MG63 (cell line): ENCODE measurements around the gene BASP1. TPM values are rescaled to one million over a fixed set of nuclear protein-coding genes. Genes with fewer than 3 reads are reported as not detected.
A peak's percentile ranks its signal among the peaks of the same experiment; 100 is the strongest.
"Not testable (repeated sequence)": the region's sequence is repeated elsewhere in the genome, so short reads cannot be mapped to it uniquely, and the experiment has no call there.

Experiments used
- DNase-seq: peaks from one replicate; pipeline ENCODE4 v3.0.0-alpha.2; 2020
- H3K27me3 ChIP-seq: fragments of 250-450 bp; sonication (Bioruptor Pico); 2 replicates; pipeline ENCODE4 v1.5.1; 2020; ENCODE audit warnings: mild to moderate bottlenecking, moderate library complexity
- H3K36me3 ChIP-seq: fragments of 250-450 bp; sonication (Bioruptor Pico); 2 replicates; pipeline ENCODE4 v1.5.1; 2020; ENCODE audit warnings: mild to moderate bottlenecking, moderate library complexity
- H3K4me3 ChIP-seq: fragments of 250-450 bp; sonication (Bioruptor Pico); 2 replicates; pipeline ENCODE4 v1.5.1; 2020; ENCODE audit warnings: mild to moderate bottlenecking, moderate library complexity
- H3K9me3 ChIP-seq: fragments of 250-450 bp; sonication (Bioruptor Pico); 2 replicates; pipeline ENCODE4 v1.5.1; 2020; ENCODE audit warnings: mild to moderate bottlenecking, moderate library complexity
- total RNA-seq: library from RNA; depleted of rRNA; stranded (reverse); fragments of >200 nt; shearing (Covaris generic); gene quantifications from 2 replicates; pipeline ENCODE4 v1.2.3, GENCODE V29; 2014; ENCODE audit warnings: low replicate concordance

The BASP1 gene
- total RNA-seq, 1 experiment from 2014 or later: 543 TPM

GRCh38 chr5:17187011-17187785, 30.2 kb upstream of the BASP1 start:
- no peaks in the 10 kb centered on the region for H3K27me3 ChIP-seq
- H3K36me3 ChIP-seq: no peaks in the 10 kb centered on the region
- no peaks in the 10 kb centered on the region for H3K9me3 ChIP-seq
- no peak overlapping the region for H3K4me3 ChIP-seq
- DNase-seq: peak; percentile 57

- no peak for DNase-seq
- Histone ChIP-seq H3K9me3 (no peaks in the 10 kb centered on the region), H3K4me3 (no peak overlapping the region), H3K27me3 (no peaks in the 10 kb centered on the region), H3K36me3 (no peaks in the 10 kb centered on the region)
Observed at GRCh38 chr5:17187786-17188170, 29.7 kb upstream of the BASP1 start.

DNA sequence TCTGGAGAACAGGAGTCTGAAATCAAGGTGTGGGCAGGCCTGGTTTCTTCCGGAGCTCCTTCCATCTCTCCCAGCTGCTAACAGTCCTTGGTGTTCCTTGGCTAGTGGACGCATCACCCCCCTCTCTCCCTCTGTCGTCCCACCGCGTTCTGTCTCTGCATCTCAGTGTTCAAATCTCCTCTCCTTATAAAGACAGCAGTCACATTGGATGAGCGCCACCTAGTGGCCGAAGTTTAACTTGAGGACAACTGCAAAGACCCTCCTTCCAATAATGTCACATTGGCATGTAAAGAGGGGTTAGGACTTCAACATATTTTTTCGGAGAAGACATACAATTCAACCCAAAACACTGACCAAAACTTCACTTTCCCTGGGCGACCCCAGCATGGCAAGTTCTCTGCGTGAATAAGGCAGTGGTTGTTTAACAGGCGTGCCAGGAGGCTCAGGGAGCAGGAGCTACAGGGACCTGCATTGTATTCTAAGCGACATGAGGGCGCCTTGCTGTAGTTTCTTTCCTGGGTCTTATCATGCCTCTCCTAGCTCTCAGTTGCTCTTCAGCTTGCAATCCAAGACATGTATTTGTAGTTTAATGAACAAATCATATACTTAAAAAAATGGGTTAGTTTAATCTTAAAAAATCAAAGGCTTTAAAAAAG, 27.9 kb upstream of the BASP1 start:
- H3K36me3 ChIP-seq: no peaks in the 10 kb centered on the region
- no peak overlapping the region for H3K4me3 ChIP-seq
- H3K27me3 ChIP-seq: no peaks in the 10 kb centered on the region
- DNase-seq: peak; percentile 75
- H3K9me3 ChIP-seq: no peaks in the 10 kb centered on the region

- DNase-seq: no peak
- H3K4me3 ChIP-seq: no peak overlapping the region
- no peaks in the 10 kb centered on the region for H3K36me3 ChIP-seq
- no peaks in the 10 kb centered on the region for H3K9me3 ChIP-seq
- no peaks in the 10 kb centered on the region for H3K27me3 ChIP-seq
Observed at GRCh38 chr5:17190242-17190778, 27.1 kb upstream of the BASP1 start.

DNA sequence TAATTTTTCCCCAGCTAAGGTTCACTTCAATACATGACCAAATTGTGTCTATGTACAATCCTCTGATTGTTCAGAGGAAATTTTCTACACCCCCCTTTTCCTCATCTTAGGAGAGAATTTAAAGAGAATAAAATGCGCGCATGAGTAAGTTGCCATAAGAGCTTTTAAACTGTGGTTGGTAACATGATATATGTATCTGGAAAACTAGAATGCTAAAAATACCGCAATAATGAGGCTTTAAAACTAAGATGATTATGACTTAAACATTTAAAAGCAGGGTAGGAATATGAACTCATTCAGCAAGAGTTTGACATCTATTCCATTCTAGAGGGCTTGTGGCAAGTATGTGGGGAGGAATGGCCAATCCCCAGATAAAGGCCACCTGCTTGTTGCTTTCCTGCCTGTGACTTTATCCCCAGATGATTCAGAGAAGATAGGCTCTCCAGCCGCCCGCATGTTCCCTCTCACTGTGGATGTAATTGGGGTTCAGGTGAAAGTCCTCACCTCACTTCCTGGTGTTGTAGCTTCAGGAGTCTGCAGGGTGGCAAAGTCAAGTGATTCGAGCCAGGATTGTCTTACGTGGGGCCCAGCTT, 26.5 kb upstream of the BASP1 start:
- Histone ChIP-seq H3K4me3 (no peak overlapping the region), H3K36me3 (no peaks in the 10 kb centered on the region), H3K9me3 (no peaks in the 10 kb centered on the region), H3K27me3 (no peaks in the 10 kb centered on the region)
- no peak for DNase-seq

DNA sequence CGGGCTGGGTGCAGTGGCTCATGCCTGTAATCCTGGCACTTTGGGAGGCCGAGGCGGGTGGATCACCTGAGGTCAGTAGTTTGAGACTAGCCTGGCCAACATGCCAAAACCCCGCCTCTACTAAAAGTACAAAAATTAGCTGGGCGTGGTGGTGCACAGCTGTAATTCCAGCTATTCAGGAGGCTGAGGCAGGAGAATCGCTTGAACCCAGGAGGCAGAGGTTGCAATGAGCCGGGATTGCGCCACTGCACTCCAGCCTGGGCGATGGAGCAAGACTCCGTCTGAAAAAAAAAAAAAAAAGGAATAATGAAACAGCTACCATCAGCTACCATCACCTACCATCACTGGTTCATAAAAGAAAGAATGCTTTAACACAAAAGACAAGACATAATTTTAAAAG, 25.9 kb upstream of the BASP1 start:
- not testable (repeated sequence) for H3K4me3 ChIP-seq, DNase-seq, H3K36me3 ChIP-seq, H3K27me3 ChIP-seq, H3K9me3 ChIP-seq

DNA sequence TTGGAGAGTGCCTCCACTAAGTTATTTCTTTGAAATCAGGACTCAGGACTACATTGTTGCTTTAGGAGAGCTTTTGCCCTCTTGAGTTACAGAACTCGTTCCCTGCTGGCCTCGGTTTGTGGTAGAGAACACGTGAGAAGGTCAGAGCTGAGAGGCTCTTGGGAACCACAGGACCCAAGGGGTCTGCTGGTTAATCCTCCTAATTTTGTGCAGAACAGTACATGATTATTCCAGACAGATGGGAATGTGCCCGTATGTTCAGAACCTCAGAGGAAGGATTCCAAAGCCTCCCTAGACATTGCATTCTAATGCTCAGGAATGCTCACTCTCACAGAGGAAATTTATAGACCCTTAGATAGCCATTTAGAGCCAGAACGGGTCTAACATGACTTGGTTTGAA, 25.2 kb upstream of the BASP1 start:
- H3K4me3 ChIP-seq: no peak overlapping the region
- H3K36me3 ChIP-seq: no peaks in the 10 kb centered on the region
- no peak for DNase-seq
- no peaks in the 10 kb centered on the region; the same call in 1 of the 2 replicates for H3K9me3 ChIP-seq
- H3K27me3 ChIP-seq: no peaks in the 10 kb centered on the region

GRCh38 chr5:17196024-17196423, 21.4 kb upstream of the BASP1 start:
- no peak overlapping the region for H3K4me3 ChIP-seq
- H3K36me3 ChIP-seq: no peaks in the 10 kb centered on the region
- DNase-seq: no peak
- H3K27me3 ChIP-seq: no peaks in the 10 kb centered on the region
- H3K9me3 ChIP-seq: peaks cover 5% of the 10 kb centered on the region

DNA sequence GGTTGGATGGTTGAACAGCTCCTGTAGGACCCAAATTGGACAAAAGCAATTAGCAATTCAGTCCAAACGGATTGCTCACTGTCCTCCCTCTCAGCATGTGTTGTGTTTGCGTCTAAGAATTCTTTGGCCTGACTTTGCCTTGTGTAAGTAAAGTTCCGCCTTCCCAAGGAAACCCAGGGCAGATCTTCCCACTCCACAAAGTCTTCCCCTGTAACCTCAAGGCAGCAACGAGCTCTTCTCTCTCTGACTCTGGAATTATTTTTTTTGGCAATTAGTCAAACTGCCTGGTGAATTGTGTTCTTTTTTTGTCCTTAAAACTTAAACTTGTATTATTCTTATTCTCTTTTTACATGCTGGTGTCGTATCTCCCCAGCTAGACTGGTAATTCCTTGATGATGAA, 20.7 kb upstream of the BASP1 start:
- Histone ChIP-seq H3K27me3 (no peaks in the 10 kb centered on the region), H3K36me3 (no peaks in the 10 kb centered on the region), H3K4me3 (no peak overlapping the region), H3K9me3 (peaks cover 5% of the 10 kb centered on the region)
- no peak for DNase-seq

DNA sequence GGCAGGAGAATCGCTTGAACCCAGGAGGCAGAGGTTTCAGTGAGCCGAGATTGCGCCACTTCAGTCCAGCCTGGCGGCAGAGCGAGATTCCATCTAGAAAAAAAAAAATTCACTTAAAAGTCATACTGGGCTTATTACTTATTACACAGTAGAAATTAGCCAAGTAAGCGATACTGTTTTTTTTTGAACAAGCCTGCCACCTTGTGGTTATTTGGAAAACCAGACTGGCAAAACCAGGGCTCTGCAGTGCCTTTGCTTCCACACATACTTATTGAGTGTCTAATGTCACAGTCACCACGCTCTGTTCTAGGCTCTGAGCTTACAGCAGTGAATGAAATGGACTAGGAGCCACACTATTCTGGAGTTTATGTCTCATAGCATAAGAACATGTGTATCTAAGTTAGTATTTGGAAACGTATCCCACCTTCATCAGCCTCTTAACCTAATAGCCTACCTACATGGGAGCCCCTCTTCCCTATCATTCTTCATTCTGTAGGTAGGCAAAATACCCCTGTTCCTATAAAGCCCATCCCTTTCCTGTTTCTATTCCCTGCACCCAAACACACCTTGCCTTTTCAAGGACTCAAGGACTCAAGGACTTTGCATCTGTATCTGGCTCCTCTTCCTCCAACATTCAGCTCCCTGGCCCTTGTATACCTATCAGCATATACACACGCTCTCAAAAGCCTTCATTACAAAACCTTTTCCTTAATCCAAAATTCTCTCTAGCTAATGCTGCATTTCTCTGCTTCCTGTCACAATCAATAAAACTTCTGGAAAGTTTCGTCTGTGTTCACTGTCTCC, 13.9 kb upstream of the BASP1 start:
- Histone ChIP-seq H3K9me3 (no peaks in the 10 kb centered on the region), H3K36me3 (no peaks in the 10 kb centered on the region), H3K27me3 (no peaks in the 10 kb centered on the region), H3K4me3 (no peak overlapping the region)
- no peak for DNase-seq

GRCh38 chr5:17204133-17204489, 13.3 kb upstream of the BASP1 start:
- Histone ChIP-seq H3K27me3 (no peaks in the 10 kb centered on the region), H3K36me3 (no peaks in the 10 kb centered on the region), H3K9me3 (no peaks in the 10 kb centered on the region), H3K4me3 (no peak overlapping the region)
- DNase-seq: no peak

DNA sequence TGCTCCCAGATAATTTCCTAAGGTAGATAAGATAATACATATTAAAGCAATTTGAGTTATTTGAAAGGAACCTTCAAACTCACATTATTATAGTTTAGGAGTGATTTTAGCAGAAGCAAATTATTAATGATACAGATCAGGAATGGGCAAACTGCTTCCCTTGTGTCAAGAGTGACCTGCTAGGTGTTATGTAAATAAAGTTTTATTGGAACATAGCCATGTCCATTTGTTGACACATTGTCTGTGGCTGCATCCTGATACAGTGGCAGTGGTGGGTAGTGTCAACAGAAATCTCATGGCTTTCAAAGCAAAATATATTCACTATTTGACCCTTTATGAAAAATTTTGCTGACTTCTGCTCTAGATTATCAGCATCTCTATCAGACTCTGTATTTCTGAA, 11.4 kb upstream of the BASP1 start:
- Histone ChIP-seq H3K36me3 (no peaks in the 10 kb centered on the region), H3K9me3 (no peaks in the 10 kb centered on the region), H3K27me3 (no peaks in the 10 kb centered on the region), H3K4me3 (no peak overlapping the region)
- no peak for DNase-seq

- no peak for DNase-seq
- H3K36me3 ChIP-seq: no peaks in the 10 kb centered on the region
- no peaks in the 10 kb centered on the region for H3K27me3 ChIP-seq
- H3K4me3 ChIP-seq: no peak overlapping the region
- H3K9me3 ChIP-seq: no peaks in the 10 kb centered on the region; the same call in 1 of the 2 replicates
Observed at GRCh38 chr5:17212191-17212590, 5.2 kb upstream of the BASP1 start.

GRCh38 chr5:17212996-17213395, 4.4 kb upstream of the BASP1 start:
- no peaks in the 10 kb centered on the region for H3K36me3 ChIP-seq
- H3K27me3 ChIP-seq: no peaks in the 10 kb centered on the region
- DNase-seq: no peak
- no peak overlapping the region for H3K4me3 ChIP-seq
- H3K9me3 ChIP-seq: no peaks in the 10 kb centered on the region; the same call in 1 of the 2 replicates

- DNase-seq: no peak
- Histone ChIP-seq H3K4me3 (no peak overlapping the region), H3K27me3 (no peaks in the 10 kb centered on the region), H3K9me3 (no peaks in the 10 kb centered on the region; the same call in 1 of the 2 replicates), H3K36me3 (peaks cover 3% of the 10 kb centered on the region)
Observed at GRCh38 chr5:17213938-17214337, 3.5 kb upstream of the BASP1 start.

DNA sequence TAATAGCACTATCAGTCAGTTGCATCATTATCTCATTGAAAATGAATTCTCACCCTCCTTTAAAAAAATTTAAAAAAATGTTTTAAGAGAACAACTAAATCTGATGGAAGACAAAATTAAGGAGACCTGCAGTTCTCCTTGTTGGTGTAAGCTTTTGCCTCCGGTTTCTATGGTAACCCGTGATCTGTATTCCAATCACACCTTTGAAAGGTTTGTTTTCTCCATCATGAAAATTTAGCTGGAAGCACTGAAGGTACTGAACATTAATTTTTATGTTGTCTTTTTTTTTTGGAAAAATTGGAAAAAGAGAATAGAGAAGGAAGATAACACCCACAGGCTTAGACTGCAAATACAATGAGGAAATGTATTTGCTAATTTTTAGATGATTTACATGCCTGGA, 2.5 kb upstream of the BASP1 start:
- Histone ChIP-seq H3K36me3 (peaks cover 13% of the 10 kb centered on the region), H3K27me3 (no peaks in the 10 kb centered on the region), H3K4me3 (no peak overlapping the region)

DNA sequence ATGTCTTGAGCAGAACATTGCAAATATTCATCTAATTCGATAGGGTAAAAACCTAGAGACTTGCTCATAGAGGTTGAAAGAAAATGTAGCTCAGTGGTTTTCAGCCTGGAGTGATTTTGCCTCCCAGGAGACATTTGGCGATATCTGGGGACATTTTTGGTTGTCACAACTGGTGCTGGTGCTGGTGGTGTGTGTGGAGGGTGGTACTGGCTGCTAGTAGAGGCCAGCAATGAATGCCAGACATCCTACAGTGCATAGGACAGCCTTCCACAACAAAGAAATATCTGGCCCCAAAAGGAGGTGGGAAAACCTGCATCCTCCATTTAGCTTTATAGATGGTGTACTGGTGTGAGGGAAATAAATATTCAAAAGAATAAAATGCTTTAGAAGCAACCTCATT, 2.1 kb upstream of the BASP1 start:
- Histone ChIP-seq H3K27me3 (no peaks in the 10 kb centered on the region), H3K9me3 (no peaks in the 10 kb centered on the region; the same call in 1 of the 2 replicates), H3K36me3 (peaks cover 17% of the 10 kb centered on the region), H3K4me3 (no peak overlapping the region)
- DNase-seq: no peak

More for the DNA sequence above, 2.5 kb upstream of the BASP1 start:
- DNase-seq: no peak
- H3K9me3 ChIP-seq: no peaks in the 10 kb centered on the region; the same call in 1 of the 2 replicates
